NCI-H1105 treated with DMSO at 0.1 percent for 48 hours (cell line): ENCODE data around the gene AUH.
"Not testable (repeated sequence)": the region's sequence is repeated elsewhere in the genome, so short reads cannot be mapped to it uniquely, and the experiment has no call there.

Experiments
- DNase-seq: peaks from one replicate; lab custom pipeline; 2025; lab: John Stamatoyannopoulos, UW

Gene AUH

DNA sequence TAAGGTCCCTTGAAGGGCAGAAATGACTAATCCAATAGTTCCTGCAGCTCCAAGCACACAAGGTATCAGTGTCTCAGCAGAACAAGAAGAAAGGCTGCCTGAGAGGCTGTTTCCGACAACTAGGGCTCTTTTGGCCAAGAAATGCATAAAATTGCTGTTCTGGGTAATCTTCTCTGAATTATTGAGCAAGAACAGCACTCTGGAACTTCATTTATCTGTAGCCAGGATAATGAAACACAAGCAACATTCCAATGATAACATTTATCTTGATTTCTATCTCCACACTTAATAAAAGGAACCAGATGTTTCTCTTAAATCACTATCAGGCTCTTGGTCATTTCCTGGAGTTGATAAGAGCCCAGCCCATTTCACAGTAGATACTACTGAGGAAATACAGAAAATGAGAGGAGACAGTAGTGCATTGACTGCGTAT is 17.0 kb upstream of the AUH start:
- DNase-seq, result no peak

GRCh38 chr9:91378054-91378453 is 16.3 kb upstream of the AUH start:
- DNase-seq, result not testable (repeated sequence)

DNA sequence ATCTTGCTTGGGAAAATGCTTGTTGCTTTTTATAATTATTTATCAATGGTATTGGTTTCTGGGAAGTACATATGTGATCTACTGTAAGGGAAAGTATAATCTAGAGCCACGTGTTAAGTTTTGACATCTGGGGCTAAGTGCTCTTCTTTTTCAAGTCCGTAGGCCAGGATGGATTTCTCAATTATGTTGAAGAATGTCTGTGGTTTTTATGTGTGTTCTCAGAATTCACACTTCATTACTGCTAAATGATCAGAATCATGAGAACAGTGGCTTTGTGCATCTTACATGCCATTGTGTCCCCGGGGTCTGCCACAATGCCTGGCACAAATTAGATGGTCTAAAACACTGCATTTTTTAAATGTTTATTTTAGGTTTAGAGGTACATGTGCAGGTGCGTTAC is 14.5 kb upstream of the AUH start:
- no peak for DNase-seq

DNA sequence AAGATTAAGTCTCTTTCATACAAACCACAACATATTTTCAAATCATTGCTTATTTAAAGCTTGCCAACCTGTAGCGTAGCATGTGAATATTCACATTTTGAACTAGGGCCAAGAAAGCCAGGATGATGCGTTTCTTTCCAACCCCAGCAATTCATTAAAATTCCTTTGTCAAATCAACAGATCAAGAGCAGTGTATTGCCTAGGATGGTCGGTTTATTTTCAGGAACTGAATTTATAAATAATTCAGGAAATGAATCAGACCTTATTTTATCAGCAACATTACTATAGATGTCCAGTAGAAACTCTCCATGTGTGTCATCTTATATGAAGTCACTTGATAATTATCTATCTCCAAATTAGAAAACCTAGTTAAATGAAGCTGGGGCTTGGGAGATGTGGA is 13.2 kb upstream of the AUH start:
- no peak for DNase-seq

DNA sequence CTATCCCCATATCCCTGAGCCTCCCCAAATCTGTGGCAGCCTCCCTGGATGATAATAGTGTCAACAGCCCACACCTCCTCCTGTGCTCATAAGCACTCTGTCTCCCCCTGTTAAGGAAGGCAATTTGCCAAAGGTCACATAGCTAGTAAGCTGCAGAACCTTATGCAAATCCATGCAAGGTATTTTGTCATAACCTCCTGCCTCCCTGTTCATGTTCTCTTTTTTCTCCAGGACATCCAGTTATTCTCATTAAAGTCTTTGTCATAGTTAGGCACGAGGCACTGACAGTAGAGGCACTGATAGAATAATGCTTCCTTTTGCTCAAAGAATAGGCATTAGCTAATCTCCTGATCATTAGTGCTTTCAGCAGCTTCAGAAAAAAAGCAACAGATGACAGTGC is 10.2 kb upstream of the AUH start:
- no peak for DNase-seq

DNA sequence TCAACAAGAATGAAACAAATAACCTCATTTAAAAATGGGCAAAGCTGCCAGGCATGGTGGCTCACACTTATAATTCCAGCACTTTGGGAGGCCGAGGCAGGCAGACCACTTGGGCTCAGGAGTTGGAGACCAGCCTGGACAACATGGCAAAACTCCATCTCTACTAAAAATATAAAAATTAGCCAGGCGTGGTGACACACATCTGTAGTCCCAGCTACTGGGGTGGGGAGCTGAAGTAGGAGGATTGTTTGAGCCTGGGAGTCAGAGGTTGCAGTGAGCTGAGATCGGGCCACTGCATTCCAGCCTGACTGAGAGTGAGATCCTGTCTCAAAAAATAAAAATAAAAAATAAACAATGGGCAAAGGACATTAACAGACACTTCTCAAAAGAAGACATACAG is 8.3 kb upstream of the AUH start:
- not testable (repeated sequence) for DNase-seq

- no peak for DNase-seq
Measured at GRCh38 chr9:91364702-91365101, 3.0 kb upstream of the AUH start.

- DNase-seq, result no peak
Measured at GRCh38 chr9:91364005-91364404, 2.3 kb upstream of the AUH start.

DNA sequence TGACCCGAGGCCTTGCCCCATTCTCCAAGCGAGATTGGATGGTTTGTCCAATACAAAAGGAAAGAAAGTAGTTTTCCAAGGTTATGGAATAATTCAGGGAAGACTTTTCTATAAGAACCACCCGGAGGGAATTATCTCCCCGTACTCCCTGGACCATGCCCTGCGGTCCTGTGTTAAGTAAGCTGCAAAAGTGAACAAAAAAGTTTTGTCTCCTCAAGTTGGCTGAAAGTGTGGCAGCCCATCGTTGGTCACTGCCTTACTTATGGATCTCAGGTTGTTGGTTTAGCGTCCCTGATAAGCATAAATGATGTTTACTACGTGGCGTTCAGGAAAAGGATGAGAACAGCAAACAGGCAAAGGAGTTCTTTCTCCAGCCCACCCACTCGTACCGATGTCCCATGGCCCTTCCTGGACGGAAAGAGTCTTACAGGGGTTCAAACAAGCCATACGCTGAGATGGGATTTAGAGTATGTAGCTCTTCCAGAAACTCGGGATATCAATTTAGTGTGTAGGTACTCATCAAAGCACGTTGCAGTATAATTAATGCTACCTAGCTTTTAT is 413 bp upstream of the AUH start:
- no peak for DNase-seq

DNA sequence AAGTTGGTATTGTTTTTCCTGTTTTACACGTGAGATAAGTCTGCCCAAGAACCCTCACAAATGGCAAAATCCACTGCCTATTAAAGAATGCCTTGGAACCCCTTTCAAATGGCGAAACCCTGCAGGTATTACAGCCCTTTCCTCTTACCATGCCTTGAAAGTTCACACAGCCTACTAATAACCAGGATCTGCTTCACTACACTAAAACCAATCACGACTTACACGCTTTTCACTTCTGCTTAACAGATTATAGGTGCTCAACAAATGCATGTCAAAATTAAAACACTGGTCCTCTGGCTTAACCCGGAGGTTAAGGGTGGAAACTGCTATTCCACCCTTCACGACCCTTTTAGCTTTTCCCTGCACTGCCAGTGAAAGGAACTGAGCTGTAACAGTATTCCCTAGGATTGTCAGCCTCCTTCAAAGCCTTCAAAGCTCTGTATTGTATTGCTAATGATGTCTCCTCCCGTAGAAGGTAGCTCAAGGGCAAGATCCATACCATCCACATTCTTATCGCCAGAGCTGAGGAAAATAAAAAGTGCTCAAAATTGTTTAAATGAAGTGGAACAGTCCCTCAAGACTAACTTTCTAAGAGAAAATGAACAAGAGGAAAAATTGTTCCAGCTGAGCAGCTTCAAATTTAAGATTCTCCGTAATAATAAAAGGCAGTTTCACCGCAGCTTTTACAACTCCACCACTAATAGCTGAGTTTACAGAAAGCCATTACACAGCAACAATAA is 997 bp downstream of the AUH start:
- DNase-seq, result no peak

GRCh38 chr9:91359734-91360470 is 1.8 kb downstream of the AUH start:
- no peak for DNase-seq

DNA sequence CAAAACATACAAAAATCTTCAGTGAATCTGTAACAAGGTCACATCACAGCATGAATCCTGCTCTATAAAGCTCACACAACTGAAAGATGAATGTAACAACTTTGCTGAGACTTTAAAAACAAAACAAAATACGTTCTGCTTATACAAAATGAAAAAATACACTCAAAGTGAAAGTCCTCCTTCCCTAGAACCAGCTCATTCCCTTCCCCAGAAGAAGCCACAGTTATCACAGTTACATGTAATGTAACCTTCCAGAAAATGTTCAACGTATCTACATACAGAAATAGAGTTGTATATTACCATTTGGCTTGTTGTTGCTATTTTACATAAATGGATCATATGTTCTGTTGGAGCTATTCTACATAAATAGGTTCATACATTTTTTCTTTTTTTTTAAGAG is 2.6 kb downstream of the AUH start:
- DNase-seq, result no peak

- no peak for DNase-seq
Measured at GRCh38 chr9:91354881-91355280, 6.8 kb downstream of the AUH start.

GRCh38 chr9:91349115-91349555 is 12.6 kb downstream of the AUH start:
- no peak for DNase-seq

DNA sequence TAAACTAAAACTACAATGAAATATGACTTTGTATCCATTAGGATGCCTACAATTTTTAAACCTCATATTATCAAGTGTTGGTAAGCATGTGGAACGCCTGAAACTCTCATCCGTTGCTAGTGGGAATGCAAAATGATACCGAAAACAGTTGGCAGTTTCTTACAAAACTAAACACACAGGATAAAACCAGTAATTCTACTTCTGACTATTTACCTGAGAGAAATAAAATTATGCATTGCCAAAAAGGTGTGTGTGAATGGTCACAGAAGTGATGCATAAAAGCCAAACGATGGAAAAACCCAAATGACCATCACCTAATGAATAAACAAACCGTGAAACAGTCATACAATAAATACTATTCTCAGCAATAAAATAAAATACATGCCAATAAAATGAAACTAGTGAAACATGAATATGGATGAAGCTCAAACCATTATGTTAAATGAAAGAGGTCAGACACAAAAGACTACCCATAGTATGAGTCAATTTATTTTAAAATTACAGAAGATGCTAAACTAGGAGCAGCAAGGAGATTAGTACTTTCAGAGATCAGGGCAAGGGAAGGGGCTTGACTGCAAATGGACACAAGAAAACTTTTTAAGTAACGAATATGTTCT is 13.4 kb downstream of the AUH start:
- DNase-seq, result no peak

DNA sequence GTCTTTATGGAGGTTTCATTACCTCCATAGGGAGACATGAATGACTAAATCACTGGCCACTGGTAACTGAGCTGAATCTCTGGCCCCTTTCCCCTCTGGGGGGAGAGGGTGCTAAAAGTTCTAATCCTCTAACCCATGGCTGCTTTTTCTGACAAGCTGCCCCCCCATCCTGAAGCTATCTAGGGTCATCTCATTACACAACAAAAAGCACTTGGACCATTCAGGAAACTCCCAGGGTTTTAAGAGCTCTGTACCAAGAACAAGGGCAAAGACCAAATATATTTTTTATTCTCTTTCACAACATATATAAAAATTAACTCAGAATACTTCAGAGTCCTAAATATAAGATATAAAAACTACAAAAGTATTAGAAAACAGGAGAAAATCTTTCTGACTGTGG is 14.3 kb downstream of the AUH start:
- no peak for DNase-seq

DNA sequence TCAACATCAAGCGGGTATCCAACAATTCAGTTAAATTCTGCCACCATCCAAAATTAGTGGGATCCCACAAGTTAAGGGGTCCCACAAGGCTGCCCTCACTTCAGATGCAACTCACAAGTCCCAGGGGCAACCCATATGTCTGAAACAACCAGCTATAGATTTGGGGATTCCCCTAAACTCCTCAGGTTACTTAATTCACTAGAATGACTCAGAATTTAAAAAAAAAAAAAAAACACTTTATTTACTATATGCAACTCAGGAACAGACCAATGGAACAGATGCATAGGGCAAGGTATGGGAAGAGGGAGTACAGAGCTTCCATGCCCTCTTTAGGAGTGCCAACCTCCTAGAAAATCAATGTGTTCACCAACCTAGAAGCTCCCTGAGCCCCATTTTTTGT is 15.1 kb downstream of the AUH start:
- DNase-seq, result no peak

DNA sequence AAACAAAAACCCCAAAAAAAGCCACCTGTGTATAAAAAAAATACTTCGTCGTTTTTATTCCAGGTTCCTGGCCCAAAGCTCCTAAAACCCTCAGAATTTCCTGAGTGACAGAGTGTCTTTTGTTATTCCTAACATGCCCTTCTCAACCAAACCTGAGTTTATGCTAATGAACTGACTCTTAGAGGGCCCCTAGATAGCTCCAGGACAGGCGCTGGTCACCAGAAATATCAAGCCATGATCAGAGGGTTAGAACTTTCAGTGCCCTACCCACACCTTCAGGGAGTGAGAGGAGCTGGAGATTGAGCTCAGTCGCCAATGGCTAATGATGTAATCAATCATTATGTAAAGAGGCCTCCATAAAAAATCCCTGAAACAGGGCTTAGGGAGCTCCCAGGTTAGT is 15.7 kb downstream of the AUH start:
- DNase-seq, result no peak

GRCh38 chr9:91342575-91342974 is 19.1 kb downstream of the AUH start:
- DNase-seq, result no peak

GRCh38 chr9:91341749-91342148 is 20.0 kb downstream of the AUH start:
- DNase-seq, result no peak

DNA sequence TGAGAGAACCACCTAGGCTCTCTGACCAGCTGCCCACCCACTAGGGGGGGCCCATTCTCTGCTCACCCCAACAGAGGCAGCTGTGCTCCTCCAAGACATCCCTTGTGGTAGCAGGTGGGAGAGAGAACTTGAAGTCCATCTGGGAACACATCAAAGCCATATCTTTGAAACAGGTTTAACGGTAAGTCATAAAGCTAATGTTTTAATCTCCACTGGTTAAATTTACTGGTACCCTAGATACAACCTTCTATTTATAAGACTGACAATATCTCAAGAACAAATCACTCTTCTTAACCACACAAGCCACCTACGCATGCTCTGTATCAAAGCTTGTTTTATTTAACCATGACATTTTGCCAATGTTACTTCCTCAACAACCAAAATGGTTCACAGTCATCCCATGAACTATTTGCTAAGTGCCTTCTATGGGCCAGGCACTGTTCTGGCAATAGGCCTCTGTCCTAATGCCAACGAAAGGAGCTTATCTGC is 20.4 kb downstream of the AUH start:
- DNase-seq, result no peak

DNA sequence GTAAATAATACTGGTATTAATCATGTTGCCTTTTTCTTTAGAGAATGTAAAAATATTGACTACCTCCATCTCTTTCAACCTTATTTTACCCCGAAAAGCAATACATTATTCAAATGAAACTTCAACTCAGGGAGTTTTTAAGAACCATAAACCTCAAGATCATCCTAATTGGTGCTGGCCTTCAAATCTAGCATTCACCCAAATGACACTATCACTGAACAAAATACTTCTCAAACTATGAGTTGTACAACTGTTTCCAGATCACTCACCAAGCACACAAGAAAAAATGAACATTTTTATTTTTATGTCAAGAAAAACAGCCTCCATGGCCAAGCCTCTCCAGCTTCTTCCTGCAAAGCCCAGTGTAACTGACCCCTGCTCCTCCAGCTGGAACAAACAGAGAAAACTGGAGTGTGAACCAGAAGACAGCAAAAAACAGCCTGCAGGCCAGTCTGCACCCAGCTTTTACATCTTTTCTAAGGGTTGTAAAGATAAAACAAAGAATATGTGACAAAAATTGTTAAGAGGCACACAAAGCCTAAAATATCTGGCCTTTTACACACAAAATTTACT is 21.2 kb downstream of the AUH start:
- no peak for DNase-seq
